Measurements from ENCODE around the gene DUOXA1. TPM values are rescaled to one million over a fixed set of nuclear protein-coding genes. Genes with fewer than 3 reads are reported as not detected.

Gene DUOXA1
- total and polyA plus RNA-seq, 9 of the 15 experiments (the other 6 are each of a cell fraction or from before 2014, with no cell fraction given) = 0.17 to 0.74 (median 0.24) TPM; not detected in 6

- ATAC-seq (no peak), FAIRE-seq (no peak), DNase-seq (ENCODE audit: extremely low read depth in 1 of 4, low spot score in 3 of 4) (no peak)
- Histone ChIP-seq H3K27me3 (ENCODE audit: control insufficient read depth in 2 of 2, insufficient read depth in 2 of 2, low read length in 2 of 2) (peaks cover 8 to 25% of the 10 kb centered on the region in 2 experiments; a peak in 4 of 5 replicates), H3K79me2 (ENCODE audit: control insufficient read depth, insufficient read depth, low read length) (no peaks in the 10 kb centered on the region), H3K4me3 (no peak overlapping the region), H3K36me3 (ENCODE audit: control insufficient read depth, insufficient read depth, low read length) (no peaks in the 10 kb centered on the region), H3K27ac (ENCODE audit: extremely low read depth, low read depth, low read length) (no peak overlapping the region), H3K4me2 (ENCODE audit: insufficient read depth, low read length) (no peak overlapping the region), H4K20me1 (replicated peaks; ENCODE audit: control insufficient read depth, insufficient read depth, low read length) (0 out of 2 replicates have a peak, but pooled peaks cover 3% of the 10 kb centered on the region), H3K9me1 (ENCODE audit: control insufficient read depth, insufficient read depth, low read length) (no peaks in the 10 kb centered on the region), H2AFZ (ENCODE audit: low read depth, low read length) (no peak overlapping the region), H3K9me3 (replicated peaks; ENCODE audit: control insufficient read depth, insufficient read depth, low read depth, low read length) (no peaks in the 10 kb centered on the region), H3K9ac (ENCODE audit: insufficient read depth in 1 of 2, low read depth in 2 of 2, low read length in 2 of 2) (no peak overlapping the region), H3K4me1 (replicated peaks in 1 of 2; ENCODE audit: control insufficient read depth in 2 of 2, insufficient read depth in 2 of 2, low read length in 2 of 2) (peaks cover 0 to 8% of the 10 kb centered on the region in 2 experiments; a peak in 2 of 5 replicates)
- TF ChIP-seq RUNX1 (IDR thresholded peaks at IDR 0.05; ENCODE audit: low read depth) (no peak), CCNT2 (IDR thresholded peaks at IDR 0.05; ENCODE audit: borderline replicate concordance, extremely low read depth, insufficient read length, low read depth, low read length) (no peak), HMGXB4 (CRISPR knock-in tag; IDR thresholded peaks at IDR 0.05) (no peak), CEBPG (CRISPR knock-in tag; IDR thresholded peaks at IDR 0.05) (no peak), CEBPG (tag; conservative IDR thresholded peaks at IDR 0.05 in 1 of 2, IDR thresholded peaks at IDR 0.05 in 1 of 2) (no peak), SREBF2 (CRISPR knock-in tag; IDR thresholded peaks at IDR 0.05) (no peak)
- in situ Hi-C loops (cut with MboI) = no loop called here
- ChIA-PET POLR2A (interaction anchor here (0.5 kb wide), 1 partner anchor 20 kb away, joined by 3 read pairs; no protein-coding TSS in a partner anchor), CTCF (ENCODE audit: low intra/inter-chr PET ratio) (no interaction called here)
- intact Hi-C loops (cut with micrococcal nuclease) = no loop called here
- no TSS peak for BruUV-seq (replicated peaks)
- 36% methylated on average over 6 of the region's 6 CpGs for WGBS (ENCODE audit: insufficient coverage, low coverage, missing lambda C conversion rate)
Observed at GRCh38 chr15:45139770-45140169, 10.1 kb upstream of the DUOXA1 start.
